ENCODE results near the gene TOX3. TPM values are rescaled to one million over a fixed set of nuclear protein-coding genes. Genes with fewer than 3 reads are reported as not detected.

TOX3 gene
- total RNA-seq, 1 donor from 2014 or later: not detected

DNA sequence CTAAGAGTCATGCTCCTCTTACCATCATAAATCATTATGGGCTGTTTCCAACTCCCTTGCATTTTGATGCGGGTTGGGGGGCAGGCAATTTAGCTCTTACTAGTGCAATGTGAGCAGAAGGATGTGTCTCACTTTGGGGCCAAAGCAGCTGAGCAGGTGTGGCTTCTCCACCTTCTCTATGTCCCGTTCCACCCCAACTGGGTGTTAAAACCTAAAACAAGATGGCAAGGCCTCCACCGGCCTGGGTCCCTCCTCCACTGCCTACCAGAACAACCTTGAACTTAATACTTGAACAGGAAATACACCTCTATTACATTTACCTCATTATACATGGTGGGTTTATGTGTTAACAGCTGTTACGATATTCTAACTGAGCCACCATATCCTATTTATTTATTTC is 52.8 kb downstream of the TOX3 start:
- H3K36me3 Mint-ChIP-seq (ENCODE audit: low read depth): no peaks in the 10 kb centered on the region
- POLR2A ChIA-PET: no interaction called here
- H3K4me1 Mint-ChIP-seq: no peaks in the 10 kb centered on the region
- ATAC-seq (ENCODE audit: low read depth): no peak
- H3K9me3 Mint-ChIP-seq: no peaks in the 10 kb centered on the region
- CTCF ChIA-PET: no interaction called here
- H3K27ac Mint-ChIP-seq: no peak overlapping the region
- no peak for DNase-seq
- intact Hi-C loops (cut with micrococcal nuclease): no loop called here
- H3K4me3 Mint-ChIP-seq: no peak overlapping the region
- TF ChIP-seq CTCF (IDR thresholded peaks at IDR 0.05): no peak
- no peaks in the 10 kb centered on the region for H3K27me3 Mint-ChIP-seq

DNA sequence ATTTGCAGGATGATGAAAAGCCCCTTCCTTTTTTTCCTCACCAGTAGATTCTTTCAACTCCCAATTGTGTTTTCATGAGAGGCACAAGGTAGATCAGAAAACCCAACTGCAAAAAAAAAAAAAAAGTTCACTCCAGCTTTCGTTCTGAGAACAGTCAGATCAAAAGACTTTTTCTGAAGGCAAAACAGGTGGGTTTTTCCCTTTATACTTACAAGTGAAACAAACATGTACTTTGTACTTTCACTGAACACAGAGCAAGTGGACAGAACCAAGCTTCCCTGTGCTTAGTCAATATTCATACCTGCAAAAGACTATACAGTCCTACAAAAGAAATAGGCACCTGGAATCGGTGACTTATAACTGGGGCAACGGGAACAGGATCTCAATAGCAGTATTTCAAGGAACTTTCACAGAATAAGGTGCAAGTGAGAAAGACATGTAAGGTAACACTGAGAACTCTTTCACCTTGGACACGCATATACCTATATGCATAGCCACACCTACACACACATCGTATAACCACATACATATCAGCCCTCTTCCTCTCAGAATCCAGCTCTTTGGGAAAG is 54.1 kb downstream of the TOX3 start:
- no peaks in the 10 kb centered on the region for H3K27me3 Mint-ChIP-seq
- ChIA-PET CTCF (no interaction called here), POLR2A (no interaction called here)
- TF ChIP-seq CTCF (IDR thresholded peaks at IDR 0.05): no peak
- H3K4me1 Mint-ChIP-seq: no peaks in the 10 kb centered on the region
- DNase-seq (no peak), ATAC-seq (ENCODE audit: low read depth) (no peak)
- no peaks in the 10 kb centered on the region for H3K36me3 Mint-ChIP-seq (ENCODE audit: low read depth)
- H3K27ac Mint-ChIP-seq: no peak overlapping the region
- no peaks in the 10 kb centered on the region for H3K9me3 Mint-ChIP-seq
- no peak overlapping the region for H3K4me3 Mint-ChIP-seq
- intact Hi-C loops (cut with micrococcal nuclease): no loop called here

GRCh38 chr16:52491216-52491615 is 55.7 kb downstream of the TOX3 start:
- ChIA-PET CTCF (no interaction called here), POLR2A (no interaction called here)
- Mint-ChIP-seq H3K9me3 (no peaks in the 10 kb centered on the region), H3K36me3 (ENCODE audit: low read depth) (no peaks in the 10 kb centered on the region), H3K4me1 (no peaks in the 10 kb centered on the region), H3K27me3 (no peaks in the 10 kb centered on the region), H3K4me3 (no peak overlapping the region), H3K27ac (no peak overlapping the region)
- ATAC-seq (ENCODE audit: low read depth) (no peak), DNase-seq (no peak)
- intact Hi-C loops (cut with micrococcal nuclease): no loop called here
- TF ChIP-seq CTCF (IDR thresholded peaks at IDR 0.05): no peak

GRCh38 chr16:52489894-52490293 is 57.0 kb downstream of the TOX3 start:
- ATAC-seq (ENCODE audit: low read depth) (no peak), DNase-seq (no peak)
- Mint-ChIP-seq H3K36me3 (ENCODE audit: low read depth) (no peaks in the 10 kb centered on the region), H3K27me3 (no peaks in the 10 kb centered on the region), H3K27ac (no peak overlapping the region), H3K4me3 (no peak overlapping the region), H3K4me1 (no peaks in the 10 kb centered on the region), H3K9me3 (no peaks in the 10 kb centered on the region)
- CTCF ChIA-PET: no interaction called here
- intact Hi-C loops (cut with micrococcal nuclease): no loop called here
- no peak for TF ChIP-seq CTCF (IDR thresholded peaks at IDR 0.05)
- POLR2A ChIA-PET: no interaction called here

- ChIA-PET POLR2A (no interaction called here), CTCF (no interaction called here)
- ATAC-seq (ENCODE audit: low read depth) (no peak), DNase-seq (no peak)
- H3K27ac Mint-ChIP-seq: no peak overlapping the region
- no peaks in the 10 kb centered on the region for H3K9me3 Mint-ChIP-seq
- no peaks in the 10 kb centered on the region for H3K4me1 Mint-ChIP-seq
- TF ChIP-seq CTCF (IDR thresholded peaks at IDR 0.05): no peak
- no peaks in the 10 kb centered on the region for H3K27me3 Mint-ChIP-seq
- no peaks in the 10 kb centered on the region for H3K36me3 Mint-ChIP-seq (ENCODE audit: low read depth)
- intact Hi-C loops (cut with micrococcal nuclease): no loop called here
- no peak overlapping the region for H3K4me3 Mint-ChIP-seq
Measured at GRCh38 chr16:52488837-52489289, 58.1 kb downstream of the TOX3 start.
